ENCODE measurements around the gene PITPNM1.
"Not testable (repeated sequence)": the region's sequence is repeated elsewhere in the genome, so short reads cannot be mapped to it uniquely, and the experiment has no call there.

PITPNM1 gene

GRCh38 chr11:67504950-67505581 lies at the start of gene PITPNM1:
Gene PITPNM1 (minus strand): TSS chr11:67505363. CDS start chr11:67504180, 1,183 bp downstream.
- H3K4me3 Mint-ChIP-seq = peak within 1 kb of the TSS; percentile 94
- H3K27ac Mint-ChIP-seq (ENCODE audit: low read depth) = peak within 1 kb of the TSS; percentile 99
- H3K9me3 Mint-ChIP-seq = no peaks in the 10 kb centered on the region
- H3K27me3 Mint-ChIP-seq = no peaks in the 10 kb centered on the region
- peaks cover 61% of the 10 kb centered on the region for H3K36me3 Mint-ChIP-seq (ENCODE audit: insufficient read depth)
- peak; percentile 5 for ATAC-seq (replicated peaks; ENCODE audit: extremely low read depth, poor library complexity, severe bottlenecking)
- peak; percentile 41 to 49 for DNase-seq (ENCODE audit: low spot score in 2 of 2)
- H3K4me1 Mint-ChIP-seq = peaks cover 57% of the 10 kb centered on the region

DNA sequence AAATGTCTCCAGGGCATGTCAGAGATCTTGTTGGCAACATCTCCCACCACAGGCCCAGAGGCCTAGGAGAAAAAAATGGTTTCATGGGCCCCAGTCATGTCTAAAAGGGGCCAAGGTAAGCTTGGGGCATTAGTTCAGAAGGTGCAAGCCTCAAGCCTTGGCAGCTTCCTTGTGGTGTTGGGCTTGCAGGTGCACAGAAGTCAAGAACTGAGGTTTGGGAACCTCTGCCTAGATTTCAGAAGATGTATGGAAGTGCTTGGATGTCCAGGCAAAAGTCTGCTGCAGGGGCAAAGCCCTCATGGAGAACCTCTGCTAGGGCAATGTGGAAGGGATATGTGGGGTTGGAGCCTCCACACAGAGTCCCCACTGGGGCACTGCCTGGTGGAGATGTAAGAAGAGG lies 46.5 kb upstream of the PITPNM1 start:
- H3K4me1 Mint-ChIP-seq; H3K27ac Mint-ChIP-seq (ENCODE audit: low read depth); H3K4me3 Mint-ChIP-seq; ATAC-seq (replicated peaks; ENCODE audit: extremely low read depth, poor library complexity, severe bottlenecking); H3K9me3 Mint-ChIP-seq; DNase-seq (ENCODE audit: low spot score in 2 of 2); H3K27me3 Mint-ChIP-seq; H3K36me3 Mint-ChIP-seq (ENCODE audit: insufficient read depth): not testable (repeated sequence)

DNA sequence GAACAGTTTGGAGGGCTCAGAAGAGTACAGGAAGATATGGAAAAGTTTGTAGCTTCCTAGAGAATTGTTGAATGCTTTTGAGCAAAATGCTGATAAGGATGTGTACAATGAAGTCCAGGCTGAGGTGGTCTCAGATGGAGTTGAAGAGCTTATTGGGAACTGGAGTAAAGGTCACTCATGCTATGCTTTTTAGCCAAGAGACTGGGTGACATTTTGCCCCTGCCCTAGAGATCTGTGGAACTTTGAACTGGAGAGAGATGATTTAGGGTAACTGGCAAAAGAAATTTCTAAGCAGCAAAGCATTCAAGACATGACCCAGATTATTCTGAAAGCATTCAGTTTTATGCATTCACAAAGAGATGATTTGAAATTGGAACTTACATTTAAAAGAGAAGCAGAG lies 46.0 kb upstream of the PITPNM1 start:
- H3K4me3 Mint-ChIP-seq = no peak overlapping the region
- no peaks in the 10 kb centered on the region for H3K9me3 Mint-ChIP-seq

GRCh38 chr11:67548555-67549110 lies 43.5 kb upstream of the PITPNM1 start:
- Mint-ChIP-seq H3K36me3 (ENCODE audit: insufficient read depth) (no peaks in the 10 kb centered on the region), H3K27me3 (peaks cover 9% of the 10 kb centered on the region), H3K9me3 (no peaks in the 10 kb centered on the region), H3K4me3 (no peak overlapping the region), H3K4me1 (no peaks in the 10 kb centered on the region), H3K27ac (ENCODE audit: low read depth) (no peak overlapping the region)
- ATAC-seq (replicated peaks; ENCODE audit: extremely low read depth, poor library complexity, severe bottlenecking) (no peak), DNase-seq (ENCODE audit: low spot score in 2 of 2) (no peak)

More for the DNA sequence above, 46.0 kb upstream of the PITPNM1 start:
- Mint-ChIP-seq H3K4me1 (no peaks in the 10 kb centered on the region), H3K36me3 (ENCODE audit: insufficient read depth) (no peaks in the 10 kb centered on the region), H3K27me3 (peaks cover 9% of the 10 kb centered on the region), H3K27ac (ENCODE audit: low read depth) (no peak overlapping the region)
- DNase-seq (ENCODE audit: low spot score in 2 of 2) (no peak), ATAC-seq (replicated peaks; ENCODE audit: extremely low read depth, poor library complexity, severe bottlenecking) (no peak)

DNA sequence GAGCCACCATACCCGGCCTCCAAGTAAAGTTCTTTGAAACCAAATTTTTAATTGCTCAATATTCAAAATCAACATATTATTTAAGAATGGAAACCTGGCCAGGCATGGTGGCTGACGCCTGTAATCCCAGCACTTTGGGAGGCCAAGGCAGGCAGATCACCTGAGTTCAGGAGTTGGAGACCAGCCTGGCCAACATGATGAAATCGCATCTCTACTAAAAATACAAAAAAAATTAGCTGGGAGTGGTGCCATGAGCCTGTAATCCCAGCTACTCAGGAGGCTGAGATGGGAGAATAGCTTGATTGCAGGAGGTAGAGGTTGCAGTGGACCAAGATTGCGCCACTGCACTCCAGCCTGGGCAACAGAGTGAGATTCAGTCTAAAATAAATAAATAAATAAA lies 42.9 kb upstream of the PITPNM1 start:
- H3K27me3 Mint-ChIP-seq; H3K9me3 Mint-ChIP-seq; H3K27ac Mint-ChIP-seq (ENCODE audit: low read depth); H3K36me3 Mint-ChIP-seq (ENCODE audit: insufficient read depth); H3K4me1 Mint-ChIP-seq; DNase-seq (ENCODE audit: low spot score in 2 of 2); H3K4me3 Mint-ChIP-seq; ATAC-seq (replicated peaks; ENCODE audit: extremely low read depth, poor library complexity, severe bottlenecking): not testable (repeated sequence)

- no peaks in the 10 kb centered on the region for H3K9me3 Mint-ChIP-seq
- no peaks in the 10 kb centered on the region for H3K36me3 Mint-ChIP-seq (ENCODE audit: insufficient read depth)
Measured at GRCh38 chr11:67545280-67545679, 40.1 kb upstream of the PITPNM1 start.

DNA sequence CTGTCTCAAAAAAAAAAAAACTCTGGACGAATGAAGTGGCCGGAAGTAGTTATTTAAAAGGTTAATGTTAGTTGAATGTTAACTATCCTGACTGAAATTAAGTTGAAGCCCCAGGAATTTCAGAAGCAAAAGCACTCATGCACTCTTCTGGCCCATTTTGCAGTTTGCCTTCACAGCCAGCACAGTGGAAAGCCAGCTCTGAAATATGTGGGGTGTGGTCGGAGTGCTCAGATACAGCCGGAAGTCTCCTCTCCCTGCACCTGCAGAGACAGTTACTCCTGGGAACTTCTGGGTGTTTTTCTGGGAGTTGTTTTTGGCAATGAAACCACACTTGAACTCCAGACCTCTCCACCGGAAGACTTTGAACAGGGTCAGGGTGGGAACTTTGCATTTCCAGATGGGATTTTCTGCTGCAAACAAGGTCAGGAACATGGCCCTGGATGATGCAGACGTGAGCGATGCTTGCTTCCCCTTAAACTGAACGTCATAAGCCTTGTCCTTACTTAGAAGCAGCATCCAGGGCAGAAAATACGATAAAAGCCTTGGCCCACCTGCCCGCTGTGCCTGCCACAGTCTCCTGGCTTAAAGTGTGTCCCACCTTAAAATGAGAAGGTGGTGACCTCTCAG lies 39.6 kb upstream of the PITPNM1 start:
- H3K4me3 Mint-ChIP-seq = no peak overlapping the region
- ATAC-seq (replicated peaks; ENCODE audit: extremely low read depth, poor library complexity, severe bottlenecking) (no peak), DNase-seq (ENCODE audit: low spot score in 2 of 2) (no peak)
- H3K9me3 Mint-ChIP-seq = no peaks in the 10 kb centered on the region
- H3K27ac Mint-ChIP-seq (ENCODE audit: low read depth) = no peak overlapping the region
- H3K36me3 Mint-ChIP-seq (ENCODE audit: insufficient read depth) = no peaks in the 10 kb centered on the region
- H3K4me1 Mint-ChIP-seq = no peaks in the 10 kb centered on the region
- H3K27me3 Mint-ChIP-seq = peaks cover 9% of the 10 kb centered on the region

More at GRCh38 chr11:67545280-67545679, 40.1 kb upstream of the PITPNM1 start:
- H3K4me3 Mint-ChIP-seq = no peak overlapping the region
- DNase-seq (ENCODE audit: low spot score in 2 of 2) (no peak), ATAC-seq (replicated peaks; ENCODE audit: extremely low read depth, poor library complexity, severe bottlenecking) (no peak)
- H3K27me3 Mint-ChIP-seq = peaks cover 9% of the 10 kb centered on the region
- H3K27ac Mint-ChIP-seq (ENCODE audit: low read depth) = no peak overlapping the region
- H3K4me1 Mint-ChIP-seq = no peaks in the 10 kb centered on the region

- H3K4me3 Mint-ChIP-seq = no peak overlapping the region
Measured at GRCh38 chr11:67543585-67543984, 38.4 kb upstream of the PITPNM1 start.

DNA sequence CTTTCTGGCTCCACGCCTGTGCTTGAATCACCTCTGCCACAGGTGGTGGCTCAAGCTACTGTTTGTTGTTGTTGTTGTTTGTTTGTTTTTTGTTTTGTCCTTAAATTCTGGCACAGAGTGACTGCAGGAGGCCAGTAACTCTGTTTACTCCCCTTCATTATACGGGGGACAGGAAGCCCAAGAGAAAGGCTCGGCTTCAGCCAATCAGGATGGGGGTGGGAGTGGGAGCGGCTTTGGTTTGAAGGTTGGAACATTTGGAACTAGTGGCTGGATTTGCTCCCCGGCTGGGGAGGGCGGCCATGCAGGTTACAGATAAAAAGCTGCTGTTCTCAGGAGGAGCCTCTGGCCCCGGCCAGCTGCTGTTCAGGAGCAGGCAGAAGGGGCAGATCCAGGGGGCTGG lies 37.8 kb upstream of the PITPNM1 start:
- H3K27me3 Mint-ChIP-seq = peaks cover 9% of the 10 kb centered on the region
- H3K4me3 Mint-ChIP-seq = no peak overlapping the region
- H3K4me1 Mint-ChIP-seq = no peaks in the 10 kb centered on the region
- DNase-seq (ENCODE audit: low spot score in 2 of 2) = no peak
- ATAC-seq (replicated peaks; ENCODE audit: extremely low read depth, poor library complexity, severe bottlenecking) = no peak
- no peak overlapping the region for H3K27ac Mint-ChIP-seq (ENCODE audit: low read depth)
- H3K36me3 Mint-ChIP-seq (ENCODE audit: insufficient read depth) = no peaks in the 10 kb centered on the region
- no peaks in the 10 kb centered on the region for H3K9me3 Mint-ChIP-seq

More at GRCh38 chr11:67543585-67543984, 38.4 kb upstream of the PITPNM1 start:
- no peak for DNase-seq (ENCODE audit: low spot score in 2 of 2)
- Mint-ChIP-seq H3K27ac (ENCODE audit: low read depth) (no peak overlapping the region), H3K4me1 (no peaks in the 10 kb centered on the region), H3K9me3 (no peaks in the 10 kb centered on the region), H3K36me3 (ENCODE audit: insufficient read depth) (no peaks in the 10 kb centered on the region), H3K27me3 (peaks cover 9% of the 10 kb centered on the region)
- ATAC-seq (replicated peaks; ENCODE audit: extremely low read depth, poor library complexity, severe bottlenecking) = no peak

GRCh38 chr11:67542169-67542568 lies 37.0 kb upstream of the PITPNM1 start:
- ATAC-seq (replicated peaks; ENCODE audit: extremely low read depth, poor library complexity, severe bottlenecking) (no peak), DNase-seq (ENCODE audit: low spot score in 2 of 2) (no peak)
- Mint-ChIP-seq H3K27me3 (peaks cover 9% of the 10 kb centered on the region), H3K4me1 (no peaks in the 10 kb centered on the region), H3K27ac (ENCODE audit: low read depth) (no peak overlapping the region), H3K9me3 (no peaks in the 10 kb centered on the region), H3K4me3 (no peak overlapping the region), H3K36me3 (ENCODE audit: insufficient read depth) (no peaks in the 10 kb centered on the region)

DNA sequence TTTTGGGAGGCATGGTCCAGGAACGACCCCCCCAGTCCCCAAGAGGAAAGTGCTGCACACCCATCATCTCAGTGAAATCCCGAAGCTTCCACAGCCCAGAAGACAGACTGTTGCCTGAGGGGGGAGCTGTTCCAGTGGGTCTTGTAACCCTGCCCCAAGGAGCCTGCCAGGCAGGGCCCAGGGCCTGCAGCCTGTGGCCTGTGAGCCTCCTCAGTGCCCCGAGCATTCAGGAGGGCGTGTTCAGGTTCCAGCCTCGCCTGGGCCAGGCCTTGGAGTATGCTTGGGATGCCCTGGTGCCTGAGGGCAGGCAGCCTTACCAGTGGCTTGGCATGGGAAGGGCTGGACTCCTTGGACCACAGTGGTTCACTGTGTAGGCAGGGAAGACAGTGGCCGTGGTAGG lies 36.0 kb upstream of the PITPNM1 start:
- Mint-ChIP-seq H3K4me1 (no peaks in the 10 kb centered on the region), H3K36me3 (ENCODE audit: insufficient read depth) (no peaks in the 10 kb centered on the region), H3K27ac (ENCODE audit: low read depth) (no peak overlapping the region), H3K27me3 (no peaks in the 10 kb centered on the region), H3K4me3 (no peak overlapping the region), H3K9me3 (no peaks in the 10 kb centered on the region)
- no peak for DNase-seq (ENCODE audit: low spot score in 2 of 2)
- ATAC-seq (replicated peaks; ENCODE audit: extremely low read depth, poor library complexity, severe bottlenecking) = no peak

- ATAC-seq (replicated peaks; ENCODE audit: extremely low read depth, poor library complexity, severe bottlenecking) = no peak
- no peak overlapping the region for H3K4me3 Mint-ChIP-seq
- H3K27ac Mint-ChIP-seq (ENCODE audit: low read depth) = no peak overlapping the region
- no peaks in the 10 kb centered on the region for H3K27me3 Mint-ChIP-seq
- DNase-seq (ENCODE audit: low spot score in 2 of 2) = no peak
- no peaks in the 10 kb centered on the region for H3K36me3 Mint-ChIP-seq (ENCODE audit: insufficient read depth)
- H3K4me1 Mint-ChIP-seq = no peaks in the 10 kb centered on the region
- H3K9me3 Mint-ChIP-seq = no peaks in the 10 kb centered on the region
Measured at GRCh38 chr11:67539550-67539949, 34.4 kb upstream of the PITPNM1 start.

- H3K4me3 Mint-ChIP-seq = no peak overlapping the region
- no peaks in the 10 kb centered on the region for H3K36me3 Mint-ChIP-seq (ENCODE audit: insufficient read depth)
- H3K27me3 Mint-ChIP-seq = no peaks in the 10 kb centered on the region
- no peaks in the 10 kb centered on the region for H3K9me3 Mint-ChIP-seq
- no peak for ATAC-seq (replicated peaks; ENCODE audit: extremely low read depth, poor library complexity, severe bottlenecking)
- no peak overlapping the region for H3K27ac Mint-ChIP-seq (ENCODE audit: low read depth)
- no peak for DNase-seq (ENCODE audit: low spot score in 2 of 2)
- no peaks in the 10 kb centered on the region for H3K4me1 Mint-ChIP-seq
Measured at GRCh38 chr11:67538823-67539505, 33.8 kb upstream of the PITPNM1 start.
